Measurements from ENCODE around the gene GNPDA1. TPM values are rescaled to one million over a fixed set of nuclear protein-coding genes. Genes with fewer than 3 reads are reported as not detected.

Gene GNPDA1
- total RNA-seq, 2 experiments from 2014 or later: 34.9 to 41.0 TPM

DNA sequence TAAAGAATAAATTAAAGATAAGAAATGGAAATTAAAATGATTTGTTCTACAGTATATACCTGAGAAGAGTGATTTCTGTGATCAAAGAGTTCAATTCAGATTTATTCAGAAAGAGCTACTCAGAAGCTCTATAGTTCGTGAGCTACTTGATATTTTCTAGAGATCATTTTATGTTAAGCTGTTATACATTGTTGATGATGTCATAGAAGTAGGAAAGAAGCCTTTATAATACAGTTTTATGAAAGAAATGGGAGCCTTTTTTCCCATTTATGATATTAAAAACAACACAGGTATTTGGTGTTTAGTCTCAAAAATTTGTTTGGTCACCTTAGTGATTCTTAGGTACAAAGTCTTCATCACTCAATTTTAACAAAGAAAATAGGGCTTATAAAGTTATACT is 23.1 kb downstream of the GNPDA1 start:
- ChIA-PET POLR2A (no interaction called here), CTCF (interaction anchor here (0.7 to 11.7 kb wide), 13 partner anchors 9 to 297 kb away, joined by 3 to 199 read pairs (median 6); partner anchors contain the start of genes GNPDA1, NDFIP1 and RNF14)
- Mint-ChIP-seq H3K36me3 (ENCODE audit: low read depth) (peaks cover 40% of the 10 kb centered on the region), H3K27me3 (ENCODE audit: low read depth) (no peaks in the 10 kb centered on the region), H3K4me3 (no peak overlapping the region), H3K4me1 (ENCODE audit: low read depth) (peaks cover 11% of the 10 kb centered on the region), H3K27ac (no peak overlapping the region), H3K9me3 (ENCODE audit: insufficient read depth) (no peaks in the 10 kb centered on the region)
- ATAC-seq (no peak), DNase-seq (no peak)

DNA sequence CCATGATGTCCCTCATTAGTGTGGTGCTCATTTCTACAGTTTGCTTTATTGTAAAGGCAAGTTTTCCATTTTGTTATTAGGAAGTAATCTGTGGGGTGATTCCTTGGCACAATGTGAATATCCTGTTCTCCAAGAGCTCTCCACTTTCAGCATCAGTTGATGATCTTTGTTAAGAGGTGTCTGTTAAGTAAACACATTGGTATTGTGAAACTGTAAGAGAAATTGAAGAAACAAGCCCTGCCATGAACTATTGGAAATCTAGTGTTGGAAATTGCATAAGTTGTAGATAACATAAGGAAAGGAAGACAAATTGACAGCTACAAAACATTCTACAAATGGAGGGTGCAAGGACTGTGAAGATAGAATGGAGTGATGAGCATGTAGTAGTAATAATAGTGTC is 26.8 kb downstream of the GNPDA1 start:
- POLR2A ChIA-PET: interaction anchor here (0.9 to 1.0 kb wide), 2 partner anchors 17 to 157 kb away, joined by 3 to 5 read pairs; partner anchors contain the start of gene RNF14
- CTCF ChIA-PET: interaction anchor here (0.6 to 3.6 kb wide), 9 partner anchors 9 to 160 kb away, joined by 3 to 23 read pairs (median 5); partner anchors contain the start of genes GNPDA1 and RNF14
- peaks cover 49% of the 10 kb centered on the region for H3K36me3 Mint-ChIP-seq (ENCODE audit: low read depth)

DNA sequence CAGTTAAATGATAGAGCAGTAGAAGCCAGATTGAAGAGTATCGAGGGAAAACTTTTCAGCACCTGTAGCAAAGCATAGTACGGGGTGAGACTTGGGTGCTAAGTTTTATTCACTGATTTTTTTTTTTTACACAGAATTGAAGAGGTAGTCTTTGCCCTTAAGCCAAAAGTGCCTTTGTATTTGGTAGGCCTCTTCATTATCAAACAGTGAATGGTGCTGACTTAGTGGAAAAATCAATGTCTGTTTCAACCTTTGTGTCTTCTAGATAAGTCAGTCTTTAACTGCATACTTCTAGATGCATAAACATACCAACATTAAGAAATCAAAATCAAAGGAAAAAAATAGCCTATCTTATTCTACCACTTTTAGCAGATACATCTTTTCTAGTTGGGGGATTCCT is 30.2 kb downstream of the GNPDA1 start:
- Mint-ChIP-seq H3K27ac (no peak overlapping the region), H3K27me3 (ENCODE audit: low read depth) (no peaks in the 10 kb centered on the region), H3K4me1 (ENCODE audit: low read depth) (peaks cover 10% of the 10 kb centered on the region), H3K9me3 (ENCODE audit: insufficient read depth) (no peaks in the 10 kb centered on the region), H3K4me3 (no peak overlapping the region), H3K36me3 (ENCODE audit: low read depth) (peaks cover 65% of the 10 kb centered on the region)
- ATAC-seq (no peak), DNase-seq (no peak)
- CTCF ChIA-PET: no interaction called here
- POLR2A ChIA-PET: no interaction called here

More for the DNA sequence above, 26.8 kb downstream of the GNPDA1 start:
- peaks cover 8% of the 10 kb centered on the region for H3K4me1 Mint-ChIP-seq (ENCODE audit: low read depth)
- no peaks in the 10 kb centered on the region for H3K9me3 Mint-ChIP-seq (ENCODE audit: insufficient read depth)
- DNase-seq: no peak
- H3K27ac Mint-ChIP-seq: no peak overlapping the region
- ATAC-seq: no peak
- no peaks in the 10 kb centered on the region for H3K27me3 Mint-ChIP-seq (ENCODE audit: low read depth)
- H3K4me3 Mint-ChIP-seq: no peak overlapping the region

DNA sequence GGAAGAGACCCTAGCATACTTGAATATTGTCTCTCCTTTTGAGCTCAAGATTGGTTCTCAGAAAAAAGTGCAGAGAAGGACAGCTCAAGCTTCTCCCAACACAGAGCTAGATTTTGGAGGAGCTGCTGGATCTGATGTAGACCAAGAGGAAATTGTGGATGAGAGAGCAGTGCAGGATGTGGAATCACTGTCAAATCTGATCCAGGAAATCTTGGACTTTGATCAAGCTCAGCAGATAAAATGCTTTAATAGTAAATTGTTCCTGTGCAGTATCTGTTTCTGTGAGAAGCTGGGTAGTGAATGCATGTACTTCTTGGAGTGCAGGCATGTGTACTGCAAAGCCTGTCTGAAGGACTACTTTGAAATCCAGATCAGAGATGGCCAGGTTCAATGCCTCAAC is 34.4 kb downstream of the GNPDA1 start:
- no peak overlapping the region for H3K4me3 Mint-ChIP-seq
- DNase-seq (no peak), ATAC-seq (no peak)
- ChIA-PET POLR2A (interaction anchor here (0.5 to 3.4 kb wide), 2 partner anchors 9 to 54 kb away, joined by 3 to 20 read pairs; partner anchors contain the start of gene RNF14), CTCF (interaction anchor here (1.1 to 3.3 kb wide), 10 partner anchors 8 to 286 kb away, joined by 3 to 22 read pairs (median 6); partner anchors contain the start of gene RNF14)
- H3K36me3 Mint-ChIP-seq (ENCODE audit: low read depth): peaks cover 63% of the 10 kb centered on the region
- H3K27me3 Mint-ChIP-seq (ENCODE audit: low read depth): no peaks in the 10 kb centered on the region
- H3K9me3 Mint-ChIP-seq (ENCODE audit: insufficient read depth): no peaks in the 10 kb centered on the region
- H3K27ac Mint-ChIP-seq: no peak overlapping the region
- peaks cover 14% of the 10 kb centered on the region for H3K4me1 Mint-ChIP-seq (ENCODE audit: low read depth)

DNA sequence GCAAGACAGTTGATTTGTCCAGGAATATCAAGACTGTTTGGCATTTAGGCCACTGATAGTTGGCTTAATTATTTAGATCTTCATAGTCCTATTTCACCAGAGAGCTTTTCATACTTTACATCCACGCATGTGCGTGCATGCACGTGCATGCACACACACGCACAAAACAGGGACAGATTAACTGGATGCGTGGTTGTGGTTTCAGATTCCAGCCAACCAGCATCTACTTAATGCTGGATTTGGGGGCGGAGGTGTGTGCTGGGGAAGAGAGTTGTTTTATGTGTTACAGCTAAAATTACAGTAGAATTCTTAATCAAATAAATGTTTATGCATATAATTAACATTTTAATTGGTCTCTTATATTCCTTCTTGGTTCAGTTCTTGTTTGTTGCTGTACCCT is 36.7 kb downstream of the GNPDA1 start:
- no peak overlapping the region for H3K27ac Mint-ChIP-seq
- no peaks in the 10 kb centered on the region for H3K9me3 Mint-ChIP-seq (ENCODE audit: insufficient read depth)
- peaks cover 18% of the 10 kb centered on the region for H3K4me1 Mint-ChIP-seq (ENCODE audit: low read depth)
- no peak for ATAC-seq
- DNase-seq: no peak
- no peak overlapping the region for H3K4me3 Mint-ChIP-seq
- peaks cover 54% of the 10 kb centered on the region for H3K36me3 Mint-ChIP-seq (ENCODE audit: low read depth)
- POLR2A ChIA-PET: no interaction called here
- CTCF ChIA-PET: interaction anchor here (0.7 to 3.1 kb wide), 7 partner anchors 10 to 307 kb away, joined by 3 to 13 read pairs (median 4); no protein-coding TSS in a partner anchor
- no peaks in the 10 kb centered on the region for H3K27me3 Mint-ChIP-seq (ENCODE audit: low read depth)

DNA sequence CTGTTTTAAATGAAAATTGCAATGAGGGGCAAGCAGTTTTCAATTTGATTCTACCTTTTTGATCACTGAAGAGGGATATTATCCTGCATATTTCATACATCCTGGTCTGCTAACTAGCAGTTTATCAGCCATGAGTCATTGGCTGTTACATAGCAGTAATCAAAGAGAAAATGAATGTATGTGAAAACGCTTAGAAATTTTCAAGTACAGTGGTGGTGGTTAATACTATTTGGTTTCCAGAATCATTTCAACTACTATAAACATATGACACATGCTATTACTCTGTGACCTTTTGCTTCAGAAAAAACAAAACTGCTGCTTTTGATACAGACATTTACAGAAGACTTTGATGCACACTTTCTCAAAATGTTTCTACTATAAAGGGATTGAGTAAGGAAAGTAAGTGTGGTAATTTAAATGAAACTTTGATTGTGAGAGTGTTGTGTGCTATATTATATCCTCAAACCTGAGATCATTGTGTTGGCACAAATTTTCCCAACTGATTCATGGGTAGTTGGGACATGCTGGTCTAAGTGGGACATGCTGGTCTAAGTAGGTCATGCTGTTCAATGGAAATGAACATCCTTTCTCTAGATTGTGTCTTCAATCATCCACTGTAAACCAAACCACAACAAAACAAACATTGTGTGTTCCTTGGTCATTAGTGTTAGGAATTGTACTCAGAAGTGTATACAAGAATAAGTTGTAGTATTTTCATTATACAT is 38.8 kb downstream of the GNPDA1 start:
- CTCF ChIA-PET: interaction anchor here (6.0 kb wide), 1 partner anchor 18 kb away, joined by 76 read pairs; no protein-coding TSS in a partner anchor
- no peak overlapping the region for H3K27ac Mint-ChIP-seq
- ATAC-seq: no peak
- H3K4me1 Mint-ChIP-seq (ENCODE audit: low read depth): peaks cover 31% of the 10 kb centered on the region
- no peaks in the 10 kb centered on the region for H3K9me3 Mint-ChIP-seq (ENCODE audit: insufficient read depth)
- DNase-seq: no peak
- no peak overlapping the region for H3K4me3 Mint-ChIP-seq
- POLR2A ChIA-PET: no interaction called here
- H3K36me3 Mint-ChIP-seq (ENCODE audit: low read depth): peaks cover 44% of the 10 kb centered on the region
- H3K27me3 Mint-ChIP-seq (ENCODE audit: low read depth): no peaks in the 10 kb centered on the region

DNA sequence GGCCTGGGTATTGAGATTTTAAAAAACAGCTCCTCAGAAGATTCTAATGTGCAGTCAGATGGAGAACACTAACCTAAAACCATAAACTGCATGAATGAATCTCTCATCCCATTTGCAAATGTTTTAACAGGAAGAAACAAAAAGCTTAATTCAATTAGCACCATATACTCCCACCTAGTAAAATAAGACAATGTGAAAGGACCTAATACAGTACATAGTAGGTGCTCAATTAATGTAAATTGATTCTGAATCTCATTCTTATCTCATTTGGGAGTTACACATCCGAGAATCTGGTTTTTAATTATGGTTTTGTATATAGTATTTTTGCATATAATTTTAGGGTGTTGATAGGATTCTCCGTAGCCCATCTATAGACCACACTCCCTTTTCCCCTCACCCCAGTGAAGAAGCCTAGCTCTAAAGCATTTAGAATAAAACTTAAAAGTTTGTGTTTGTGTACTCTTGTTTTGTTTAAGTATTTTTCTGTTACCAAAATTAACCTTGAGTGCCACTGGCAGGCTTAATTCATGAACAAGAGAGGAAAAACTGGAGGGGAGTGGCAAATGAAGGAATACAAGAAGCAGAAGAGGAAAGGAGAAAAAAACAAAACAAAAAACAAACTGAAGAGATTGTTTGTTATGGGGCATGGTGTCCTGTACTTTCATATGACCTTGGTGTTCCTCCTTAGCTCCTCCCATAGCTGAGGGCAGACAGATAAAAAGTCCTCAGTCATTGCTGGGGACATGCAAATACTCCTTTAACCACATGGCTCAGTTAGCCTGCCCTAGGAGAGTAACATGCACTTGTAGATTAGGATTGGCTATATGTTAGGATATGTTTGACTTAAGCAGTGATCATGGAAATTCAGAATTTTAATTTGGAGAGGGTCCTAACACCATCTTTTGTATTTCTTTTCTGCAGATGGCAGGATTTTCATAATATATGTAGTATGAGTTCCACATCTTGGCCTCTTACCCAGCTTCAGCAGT is 42.8 kb downstream of the GNPDA1 start:
- POLR2A ChIA-PET: interaction anchor here (0.5 to 3.2 kb wide), 30 partner anchors 8 to 1433 kb away, joined by 3 to 33 read pairs (median 4); partner anchors contain the start of genes DELE1, GNPDA1, NDFIP1 and PCDH12
- DNase-seq: peak; percentile 38
- no peaks in the 10 kb centered on the region for H3K27me3 Mint-ChIP-seq (ENCODE audit: low read depth)

DNA sequence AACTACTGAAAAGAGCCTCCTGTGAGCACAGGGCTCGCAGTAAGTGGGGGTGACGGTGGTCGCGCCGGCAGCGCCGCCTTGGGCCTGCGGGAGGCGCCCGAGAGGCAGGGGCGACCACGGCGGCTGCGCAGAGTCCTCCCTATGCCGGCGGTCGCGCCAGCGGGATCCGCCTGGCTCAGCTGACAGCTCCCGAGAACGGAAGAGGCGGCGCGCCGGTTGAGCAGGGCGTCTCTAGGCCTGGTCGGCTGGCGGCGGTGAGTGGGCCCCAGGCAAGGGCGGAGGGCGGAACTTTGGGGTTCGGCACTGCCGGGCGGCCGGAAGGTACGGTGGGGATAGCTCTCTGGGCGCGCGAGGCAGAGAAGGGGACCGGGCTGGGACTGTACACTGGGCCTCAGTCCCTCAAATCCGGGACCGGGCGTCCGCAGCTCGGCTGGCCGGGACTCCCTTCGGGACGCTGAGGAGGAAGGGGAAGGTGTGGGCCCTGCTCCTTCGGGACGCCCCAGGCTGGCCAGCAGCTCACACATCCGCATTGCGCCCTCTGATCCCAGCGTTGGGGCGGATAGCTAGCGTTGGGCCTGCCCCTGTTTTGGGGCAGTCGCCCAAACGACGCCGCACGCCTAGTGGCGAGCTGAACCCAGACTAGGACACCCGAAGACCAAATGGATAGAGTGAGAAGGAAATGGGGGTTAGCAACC is 43.8 kb downstream of the GNPDA1 start, which contains the start of gene RNF14:
Gene RNF14, plus strand, starts transcription at position 192 of the 695 bp plus-strand sequence. CDS start 4,484 bp downstream, outside the sequence.
- peaks cover 15% of the 10 kb centered on the region for H3K36me3 Mint-ChIP-seq (ENCODE audit: low read depth)
- no peaks in the 10 kb centered on the region for H3K9me3 Mint-ChIP-seq (ENCODE audit: insufficient read depth)
- H3K4me1 Mint-ChIP-seq (ENCODE audit: low read depth): peaks cover 33% of the 10 kb centered on the region
- peak within 1 kb of the TSS; percentile 92 for H3K4me3 Mint-ChIP-seq
- peak; percentile 98 for ATAC-seq
- ChIA-PET CTCF (interaction anchor here (0.6 to 7.1 kb wide), 51 partner anchors 9 to 744 kb away, joined by 3 to 186 read pairs (median 4); partner anchors contain the start of genes DELE1, FCHSD1, GNPDA1 and NDFIP1), POLR2A (interaction anchor here (0.6 to 3.2 kb wide), 36 partner anchors 8 to 1034 kb away, joined by 3 to 33 read pairs (median 4); partner anchors contain the start of genes DELE1, GNPDA1, NDFIP1 and PCDH12)
- H3K27me3 Mint-ChIP-seq (ENCODE audit: low read depth): no peaks in the 10 kb centered on the region
- peak; percentile 96 for DNase-seq
- H3K27ac Mint-ChIP-seq: peak within 1 kb of the TSS; percentile 95

More for the DNA sequence above, 42.8 kb downstream of the GNPDA1 start:
- Mint-ChIP-seq H3K4me1 (ENCODE audit: low read depth) (peaks cover 38% of the 10 kb centered on the region), H3K36me3 (ENCODE audit: low read depth) (peaks cover 26% of the 10 kb centered on the region), H3K27ac (peak overlapping the region; percentile 95), H3K4me3 (peak overlapping the region; percentile 92), H3K9me3 (ENCODE audit: insufficient read depth) (no peaks in the 10 kb centered on the region)
- CTCF ChIA-PET: interaction anchor here (0.9 to 7.1 kb wide), 37 partner anchors 8 to 730 kb away, joined by 3 to 186 read pairs (median 6); partner anchors contain the start of genes DELE1, GNPDA1, NDFIP1 and PCDH1
- ATAC-seq: no peak

DNA sequence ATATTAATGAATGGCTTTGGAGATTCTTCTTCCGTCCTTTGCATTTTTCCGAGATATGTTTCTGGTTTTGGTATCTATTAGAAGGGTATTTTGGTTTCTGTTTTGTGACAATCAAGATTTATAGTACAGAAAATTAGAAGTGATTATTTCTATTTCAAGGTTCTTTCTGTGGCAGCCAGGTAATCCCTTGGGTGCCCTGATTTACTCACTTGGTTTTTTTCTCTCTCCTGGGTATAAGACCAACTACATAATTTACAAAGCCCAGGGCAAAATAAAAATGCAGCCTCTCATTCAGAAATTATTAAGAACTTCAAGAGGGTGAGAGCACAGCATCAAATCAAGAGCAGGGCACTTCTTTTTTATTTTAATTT is 45.9 kb downstream of the GNPDA1 start:
- Mint-ChIP-seq H3K9me3 (ENCODE audit: insufficient read depth) (no peaks in the 10 kb centered on the region), H3K27ac (no peak overlapping the region)

DNA sequence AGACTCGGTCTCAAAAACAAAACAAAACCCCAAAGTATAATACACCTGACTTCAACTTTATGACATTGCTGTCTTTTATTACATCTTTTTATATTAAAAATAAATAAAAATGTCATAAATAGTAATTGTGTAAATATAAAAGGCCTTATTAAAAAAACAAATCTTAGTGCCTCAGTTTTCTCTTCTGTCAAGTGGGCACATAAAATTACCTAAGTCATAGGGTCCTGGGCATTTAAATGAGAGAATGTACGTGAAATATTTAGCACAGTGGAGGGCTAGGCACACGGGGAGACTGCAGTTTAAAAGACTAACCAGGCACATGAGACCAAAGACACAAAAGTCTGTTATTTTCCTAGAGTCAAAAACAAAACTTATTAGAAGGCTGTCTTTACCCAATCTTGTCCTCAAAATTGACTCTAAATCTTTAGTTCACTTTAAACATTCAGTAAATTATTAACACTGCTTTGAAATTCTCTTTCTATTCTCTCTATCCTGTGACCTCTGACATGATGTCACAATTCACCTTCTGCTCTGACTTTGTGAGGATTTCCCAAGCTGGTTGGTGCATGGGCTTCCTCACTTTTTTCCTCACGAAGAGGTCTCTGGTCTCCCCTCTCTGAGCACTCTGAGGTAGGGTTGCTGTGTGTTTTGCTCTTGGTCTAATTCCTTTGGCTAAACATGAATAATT is 46.4 kb downstream of the GNPDA1 start:
- POLR2A ChIA-PET: no interaction called here

More for the DNA sequence above, 45.9 kb downstream of the GNPDA1 start:
- Mint-ChIP-seq H3K36me3 (ENCODE audit: low read depth) (peaks cover 2% of the 10 kb centered on the region), H3K4me3 (no peak overlapping the region), H3K27me3 (ENCODE audit: low read depth) (no peaks in the 10 kb centered on the region), H3K4me1 (ENCODE audit: low read depth) (peaks cover 33% of the 10 kb centered on the region)
- ATAC-seq (no peak), DNase-seq (no peak)
- POLR2A ChIA-PET: no interaction called here
- CTCF ChIA-PET: interaction anchor here (6.4 to 7.1 kb wide), 2 partner anchors 47 to 178 kb away, joined by 79 to 85 read pairs; partner anchors contain the start of gene GNPDA1

More for the DNA sequence above, 46.4 kb downstream of the GNPDA1 start:
- H3K4me3 Mint-ChIP-seq: no peak overlapping the region
- no peak overlapping the region for H3K27ac Mint-ChIP-seq
- no peaks in the 10 kb centered on the region for H3K27me3 Mint-ChIP-seq (ENCODE audit: low read depth)
- no peak for ATAC-seq
- CTCF ChIA-PET: interaction anchor here (6.4 to 7.1 kb wide), 2 partner anchors 48 to 179 kb away, joined by 79 to 85 read pairs; partner anchors contain the start of gene GNPDA1
- peaks cover 37% of the 10 kb centered on the region for H3K4me1 Mint-ChIP-seq (ENCODE audit: low read depth)
- no peak for DNase-seq
- H3K9me3 Mint-ChIP-seq (ENCODE audit: insufficient read depth): no peaks in the 10 kb centered on the region
- peaks cover 2% of the 10 kb centered on the region for H3K36me3 Mint-ChIP-seq (ENCODE audit: low read depth)
